B cell (primary cell): Measurements from ENCODE around the gene TAF11L4. TPM values are rescaled to one million over a fixed set of nuclear protein-coding genes. Genes with fewer than 3 reads are reported as not detected.
A peak's percentile ranks its signal among the peaks of the same experiment; 100 is the strongest.
"Not testable (repeated sequence)": the region's sequence is repeated elsewhere in the genome, so short reads cannot be mapped to it uniquely, and the experiment has no call there.

Source experiments
- ATAC-seq: fragments of 200-7000 bp; cut with Tn5 transposase; one replicate; pipeline ENCODE4 v1.10.0; 2021; ENCODE audit warnings: low read depth, mild to moderate bottlenecking, moderate number of reproducible peaks, moderate library complexity
- CTCF ChIA-PET: fragments of 350-600 bp; sonication (Branson Sonifier 250); formaldehyde crosslinking; loops from one replicate; lab custom pipeline; 2021; ENCODE audit warnings: antibody characterized with exemption, inconsistent platforms; lab: Charles Lee
- POLR2A ChIA-PET: fragments of 350-600 bp; sonication (Branson Sonifier 250); formaldehyde crosslinking; loops from one replicate; lab custom pipeline; 2021; ENCODE audit warnings: antibody characterized with exemption; lab: Charles Lee
- DNase-seq: peaks from one replicate; pipeline ENCODE4 v3.0.0; 2013
- H2AFZ ChIP-seq: 2 replicates; pipeline ENCODE4 v1.6.1; 2012; ENCODE audit warnings: mild to moderate bottlenecking, low read depth, low read length; ENCODE audit not compliant: insufficient read depth, poor library complexity, severe bottlenecking
- H3K27ac ChIP-seq, 2 donors: 1 replicate in 1 of 2; 2 replicates in 1 of 2; pipeline ENCODE4 v1.5.1; 2012 to 2013; ENCODE audit warnings: low read length in 2 of 2, mild to moderate bottlenecking in 2 of 2, moderate library complexity in 1 of 2
- H3K27me3 ChIP-seq, 4 experiments: fragments of 200-600 bp in 1 of 4; sonication (generic) in 1 of 4; replicated peaks in 1 of 4; 1 replicate in 2 of 4; 2 replicates in 2 of 4; pipeline versions ENCODE4 v1.6.1 to v1.7.0; 2013 to 2016; ENCODE audit warnings: low read length in 3 of 4, mild to moderate bottlenecking in 2 of 4, mixed read lengths in 1 of 4, moderate library complexity in 1 of 4; ENCODE audit not compliant: insufficient read depth in 4 of 4, control insufficient read depth in 3 of 4; ENCODE audit errors: control extremely low read depth in 1 of 4
- H3K36me3 ChIP-seq, 2 experiments: replicated peaks in 1 of 2; 1 replicate in 1 of 2; 2 replicates in 1 of 2; pipeline versions ENCODE4 v1.6.1 to v1.7.1; 2013; ENCODE audit warnings: low read length in 1 of 2; ENCODE audit not compliant: insufficient read depth in 2 of 2, control insufficient read depth in 1 of 2; ENCODE audit errors: control extremely low read depth in 1 of 2, extremely low read depth in 1 of 2
- H3K4me1 ChIP-seq, 2 donors: fragments of 200-600 bp in 1 of 2; sonication (generic) in 1 of 2; 1 replicate in 1 of 2; 2 replicates in 1 of 2; pipeline versions ENCODE4 v1.5.1 to v1.6.1; 2013 to 2017; ENCODE audit warnings: low read length in 2 of 2; ENCODE audit not compliant: control insufficient read depth in 2 of 2, insufficient read depth in 2 of 2
- H3K4me2 ChIP-seq: replicated peaks from 2 replicates; pipeline ENCODE3; 2012; ENCODE audit warnings: mild to moderate bottlenecking, low read depth, low read length; ENCODE audit not compliant: poor library complexity, severe bottlenecking
- H3K4me3 ChIP-seq, 5 experiments: fragments of 200-600 bp in 1 of 5; sonication (generic) in 1 of 5; 1 replicate in 3 of 5; 2 replicates in 2 of 5; pipeline versions ENCODE4 v1.5.1 to v1.7.0; 2011 to 2016; ENCODE audit warnings: low read length in 4 of 5, mild to moderate bottlenecking in 4 of 5, low read depth in 2 of 5, control low read depth in 1 of 5, moderate library complexity in 1 of 5; ENCODE audit not compliant: insufficient read depth in 1 of 5; ENCODE audit errors: control extremely low read depth in 1 of 5, extremely low read depth in 1 of 5
- H3K79me2 ChIP-seq: fragments of 200-600 bp; sonication (generic); one replicate; pipeline ENCODE4 v1.6.0; 2016; ENCODE audit warnings: low read length; ENCODE audit not compliant: control insufficient read depth, insufficient read depth
- H3K9ac ChIP-seq: fragments of 200-600 bp; sonication (generic); 2 replicates; pipeline ENCODE4 v1.6.1; 2017; ENCODE audit warnings: mild to moderate bottlenecking, low read length, moderate library complexity
- H3K9me3 ChIP-seq, 3 donors: one replicate each; pipeline versions ENCODE4 v1.6.1 to v1.7.1; 2013; ENCODE audit warnings: low read length in 2 of 3; ENCODE audit not compliant: control insufficient read depth in 2 of 3, insufficient read depth in 1 of 3; ENCODE audit errors: control extremely low read depth in 1 of 3
- H4K20me1 ChIP-seq: 2 replicates; pipeline ENCODE4 v1.6.0; 2012; ENCODE audit warnings: mild to moderate bottlenecking, low read length; ENCODE audit not compliant: insufficient read depth, control insufficient read depth, poor library complexity, severe bottlenecking
- H3K27ac Mint-ChIP-seq: one replicate; pipeline ENCODE4 v1.8.0; 2021; ENCODE audit warnings: mixed read lengths
- H3K27me3 Mint-ChIP-seq: one replicate; pipeline ENCODE4 v1.8.0; 2021; ENCODE audit warnings: mixed read lengths
- H3K4me1 Mint-ChIP-seq: one replicate; pipeline ENCODE4 v1.8.0; 2021; ENCODE audit warnings: mixed read lengths
- H3K4me3 Mint-ChIP-seq: one replicate; pipeline ENCODE4 v1.8.0; 2021; ENCODE audit warnings: mixed read lengths
- H3K9me3 Mint-ChIP-seq: one replicate; pipeline ENCODE4 v1.8.0; 2022; ENCODE audit warnings: mixed read lengths; ENCODE audit not compliant: insufficient read depth
- WGBS: methylation state at CpG from one replicate; pipeline ENCODE4 v1.1.5; 2013; ENCODE audit warnings: missing lambda C conversion rate; ENCODE audit not compliant: insufficient coverage; 5-methylcytosine and 5-hydroxymethylcytosine counted together
- intact Hi-C: fragments of 100-400 bp; cut with micrococcal nuclease; formaldehyde crosslinking; loops from one replicate; pipeline ENCODE4 v1.10.0; 2022
- polyA minus RNA-seq: library from RNA; depleted of rRNA, polyadenylated mRNA; stranded (reverse); fragments of >200 nt; gene quantifications from 2 replicates; pipeline ENCODE4 v1.2.3, GENCODE V29; 2012
- polyA plus RNA-seq: library from polyadenylated mRNA; depleted of rRNA; stranded (reverse); fragments of >200 nt; gene quantifications from 2 replicates; pipeline ENCODE4 v1.2.3, GENCODE V29; 2012
- total RNA-seq, 2 donors: library from RNA; stranded (reverse); fragments of 120-200 nt in 1 of 2; gene quantifications; 1 replicate in 1 of 2; 2 replicates in 1 of 2; pipeline versions ENCODE4 v1.2.3 to v1.2.4, GENCODE V29; 2013 to 2022

Gene TAF11L4
- total RNA-seq (not detected in 2 replicates), polyA plus RNA-seq (not detected in 2 replicates), polyA minus RNA-seq (not detected in 2 replicates)
- not detected for total RNA-seq (2013)

DNA sequence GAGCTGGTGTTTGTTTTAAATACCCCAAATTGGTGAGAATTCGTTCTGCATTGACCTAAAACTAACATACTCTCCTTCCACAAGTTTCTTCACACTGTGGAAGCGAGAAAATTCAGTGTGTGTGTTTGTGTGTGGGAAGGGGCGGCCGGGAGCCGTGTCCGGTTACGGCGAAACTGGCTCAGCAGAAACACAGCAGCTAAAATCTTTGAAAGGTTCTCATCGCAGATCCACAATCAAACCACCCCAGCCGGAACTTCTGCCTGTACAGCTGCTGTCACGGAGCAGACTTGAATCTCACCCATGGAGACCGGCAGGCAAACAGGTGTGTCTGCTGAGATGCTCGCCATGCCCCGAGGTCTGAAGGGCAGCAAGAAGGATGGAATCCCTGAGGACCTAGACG lies at the start of gene TAF11L4:
TSS of gene TAF11L4 (plus strand) at position 301 of the 400 bp plus-strand sequence.
- H3K27me3 Mint-ChIP-seq, H3K4me1 Mint-ChIP-seq, H4K20me1 ChIP-seq, intact Hi-C loops, H3K9ac ChIP-seq, ATAC-seq, H3K27ac Mint-ChIP-seq, H2AFZ ChIP-seq, H3K4me3 Mint-ChIP-seq, H3K27me3 ChIP-seq, H3K9me3 Mint-ChIP-seq, H3K4me2 ChIP-seq, POLR2A ChIA-PET, H3K36me3 ChIP-seq, DNase-seq, H3K79me2 ChIP-seq, CTCF ChIA-PET, H3K9me3 ChIP-seq, H3K4me3 ChIP-seq, H3K4me1 ChIP-seq, H3K27ac ChIP-seq: not testable (repeated sequence)
- WGBS, result no CpG with 5 or more reads among the region's 15 CpGs

DNA sequence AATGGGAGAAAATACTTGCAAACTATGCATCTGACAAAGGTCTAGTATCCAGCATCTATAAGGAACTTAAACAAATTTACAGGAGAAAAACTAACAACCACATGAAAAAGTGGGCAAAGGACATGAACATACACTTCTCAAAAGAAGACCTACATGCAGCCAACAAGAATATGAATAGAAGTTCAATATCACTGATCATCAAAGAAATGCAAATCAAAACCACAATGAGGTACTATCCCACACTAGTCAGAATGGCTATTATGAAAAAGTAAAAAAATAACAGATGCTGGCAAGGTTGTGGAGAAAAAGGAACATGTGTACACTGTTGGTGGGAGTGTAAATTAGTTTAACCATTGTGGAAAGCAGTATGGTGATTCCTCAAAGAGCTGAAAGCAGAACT lies 46.5 kb upstream of the TAF11L4 start:
- intact Hi-C loops, H3K27me3 Mint-ChIP-seq: not testable (repeated sequence)
- CTCF ChIA-PET, result interaction anchor here (2.1 kb wide), 1 partner anchor 259 kb away, joined by 7 read pairs; no protein-coding TSS in a partner anchor

More for the DNA sequence above, 46.5 kb upstream of the TAF11L4 start:
- ATAC-seq, result peak; percentile 39
- H4K20me1 ChIP-seq, H3K27ac Mint-ChIP-seq, H2AFZ ChIP-seq, H3K4me3 ChIP-seq, H3K79me2 ChIP-seq, POLR2A ChIA-PET, H3K36me3 ChIP-seq, H3K4me2 ChIP-seq, H3K9ac ChIP-seq, H3K4me1 ChIP-seq, H3K27me3 ChIP-seq, H3K4me3 Mint-ChIP-seq, H3K9me3 ChIP-seq, H3K27ac ChIP-seq, H3K9me3 Mint-ChIP-seq, DNase-seq: not testable (repeated sequence)
- H3K4me1 Mint-ChIP-seq, result peaks cover 40% of the 10 kb centered on the region
